OCI-LY1 (cell line): ENCODE data around the gene RBM47.

ENCODE experiments used
- EZH2 ChIP-seq: fragments of 200-600 bp; sonication (generic), shearing (Covaris generic); IDR thresholded peaks from 2 replicates; pipeline ENCODE4 v1.8.0; 2017; ENCODE audit warnings: borderline replicate concordance, mixed run types, mild to moderate bottlenecking, antibody characterized with exemption, low read length, moderate library complexity, mixed read lengths
- TF ChIP-seq, protein P1 (sequence below): fragments of 200-600 bp; sonication (generic), shearing (Covaris generic); IDR thresholded peaks from 2 replicates; pipeline ENCODE4 v1.5.1; 2017; ENCODE audit warnings: mild to moderate bottlenecking, antibody characterized with exemption, low read length, moderate library complexity, mixed read lengths

DNA sequence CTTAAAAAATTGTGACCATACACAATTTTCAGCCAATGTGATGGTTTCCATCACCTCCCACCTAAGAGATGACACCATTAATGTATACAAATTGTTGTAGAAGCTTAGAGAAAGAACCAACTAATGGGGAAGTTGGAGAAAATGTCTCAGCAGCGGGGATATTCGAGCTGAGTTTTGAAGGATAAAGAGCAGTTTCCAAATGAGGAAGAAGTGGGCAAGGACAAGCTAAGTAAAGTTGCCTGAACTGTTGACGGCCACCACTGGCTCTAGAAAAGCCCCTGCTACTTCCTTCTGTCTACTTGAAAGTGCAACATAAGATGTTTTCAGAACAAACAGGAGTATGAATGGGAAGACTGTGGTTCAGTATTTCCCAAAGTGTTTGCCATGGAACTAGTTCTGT lies 202.5 kb downstream of the RBM47 start:
- TF ChIP-seq, protein P1, sequence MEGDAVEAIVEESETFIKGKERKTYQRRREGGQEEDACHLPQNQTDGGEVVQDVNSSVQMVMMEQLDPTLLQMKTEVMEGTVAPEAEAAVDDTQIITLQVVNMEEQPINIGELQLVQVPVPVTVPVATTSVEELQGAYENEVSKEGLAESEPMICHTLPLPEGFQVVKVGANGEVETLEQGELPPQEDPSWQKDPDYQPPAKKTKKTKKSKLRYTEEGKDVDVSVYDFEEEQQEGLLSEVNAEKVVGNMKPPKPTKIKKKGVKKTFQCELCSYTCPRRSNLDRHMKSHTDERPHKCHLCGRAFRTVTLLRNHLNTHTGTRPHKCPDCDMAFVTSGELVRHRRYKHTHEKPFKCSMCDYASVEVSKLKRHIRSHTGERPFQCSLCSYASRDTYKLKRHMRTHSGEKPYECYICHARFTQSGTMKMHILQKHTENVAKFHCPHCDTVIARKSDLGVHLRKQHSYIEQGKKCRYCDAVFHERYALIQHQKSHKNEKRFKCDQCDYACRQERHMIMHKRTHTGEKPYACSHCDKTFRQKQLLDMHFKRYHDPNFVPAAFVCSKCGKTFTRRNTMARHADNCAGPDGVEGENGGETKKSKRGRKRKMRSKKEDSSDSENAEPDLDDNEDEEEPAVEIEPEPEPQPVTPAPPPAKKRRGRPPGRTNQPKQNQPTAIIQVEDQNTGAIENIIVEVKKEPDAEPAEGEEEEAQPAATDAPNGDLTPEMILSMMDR = no peak
- TF ChIP-seq EZH2 = no peak
